NCI-H2107 treated with DMSO at 0.1 percent for 48 hours (cell line): ENCODE data around the gene FAM90A1.
A peak's percentile ranks its signal among the peaks of the same experiment; 100 is the strongest.
"Not testable (repeated sequence)": the region's sequence is repeated elsewhere in the genome, so short reads cannot be mapped to it uniquely, and the experiment has no call there.

Source experiments
- DNase-seq: peaks from one replicate; lab custom pipeline; 2025; ENCODE audit not compliant: unreplicated experiment; lab: John Stamatoyannopoulos, UW

The FAM90A1 gene, protein sequence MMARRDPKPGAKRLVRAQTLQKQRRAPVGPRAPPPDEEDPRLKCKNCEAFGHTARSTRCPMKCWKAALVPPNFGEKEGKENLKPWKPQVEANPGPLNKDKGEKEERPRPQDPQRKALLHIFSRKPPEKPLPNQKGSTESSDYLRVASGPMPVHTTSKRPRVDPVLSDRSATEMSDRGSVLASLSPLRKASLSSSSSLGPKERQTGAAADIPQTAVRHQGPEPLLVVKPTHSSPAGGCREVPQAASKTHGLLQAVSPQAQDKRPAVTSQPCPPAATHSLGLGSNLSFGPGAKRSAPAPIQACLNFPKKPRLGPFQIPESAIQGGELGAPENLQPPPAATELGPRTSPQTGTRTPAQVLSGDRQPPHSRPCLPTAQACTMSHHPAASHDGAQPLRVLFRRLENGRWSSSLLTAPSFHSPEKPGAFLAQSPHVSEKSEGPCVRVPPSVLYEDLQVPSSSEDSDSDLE

DNA sequence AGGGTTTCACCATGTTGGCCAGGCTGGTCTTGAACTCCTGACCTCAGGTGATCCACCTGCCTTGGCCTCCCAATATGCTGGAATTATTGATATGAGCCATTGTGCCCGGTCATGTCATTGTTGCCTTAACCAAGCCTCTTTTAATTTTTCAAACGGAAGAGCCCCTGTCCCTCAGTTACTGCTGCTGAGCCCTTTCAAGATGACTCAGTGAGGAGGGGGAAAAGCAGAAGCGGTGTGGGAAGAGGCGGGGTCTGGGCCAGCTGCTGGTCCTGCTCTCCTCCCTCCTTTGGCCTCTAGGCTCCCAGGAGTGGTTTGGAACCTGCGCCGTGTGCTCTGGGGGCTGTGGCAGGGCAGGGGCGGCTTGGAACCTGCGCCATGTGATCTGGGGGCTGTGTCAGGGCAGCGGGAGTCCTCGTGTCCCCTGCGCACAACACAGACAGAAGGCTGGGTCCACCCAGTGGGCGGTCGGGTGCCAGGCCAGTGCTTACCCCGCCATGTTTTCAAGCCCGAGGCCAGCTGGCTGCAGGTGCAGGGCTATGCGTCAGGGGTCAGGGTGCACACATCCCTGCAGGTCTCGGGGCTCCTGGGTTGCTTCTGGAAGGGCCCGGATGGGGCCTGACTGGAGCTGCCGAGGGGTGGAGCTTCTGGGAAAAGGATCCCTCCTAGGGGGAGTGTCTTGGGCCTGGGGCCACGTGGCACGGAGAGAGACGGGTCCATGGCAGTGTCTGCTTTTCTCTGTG lies at the start of gene FAM90A1:
TSS of gene FAM90A1 (minus strand) at position 627 of the 740 bp plus-strand sequence. CDS start 2,786 bp downstream, outside the sequence.
- not testable (repeated sequence) for DNase-seq

DNA sequence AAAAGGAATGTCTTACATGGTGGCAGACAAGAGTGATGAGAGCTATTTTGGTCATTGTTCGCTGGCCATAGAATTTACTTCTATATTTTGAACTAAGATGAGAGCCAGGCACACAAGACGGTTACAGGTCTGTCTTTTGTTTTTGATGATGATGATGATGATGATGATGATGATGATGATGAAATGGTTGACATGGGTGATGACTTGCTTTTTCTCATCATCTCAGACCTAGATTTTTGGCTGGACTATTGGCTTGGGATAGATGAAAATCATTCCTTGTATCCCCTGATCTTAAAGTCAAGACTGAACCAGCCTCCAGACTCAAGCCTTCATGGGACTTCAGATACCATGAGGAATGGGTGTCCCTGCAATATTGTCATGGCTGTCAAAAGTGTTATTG lies 49.0 kb upstream of the FAM90A1 start:
- not testable (repeated sequence) for DNase-seq

DNA sequence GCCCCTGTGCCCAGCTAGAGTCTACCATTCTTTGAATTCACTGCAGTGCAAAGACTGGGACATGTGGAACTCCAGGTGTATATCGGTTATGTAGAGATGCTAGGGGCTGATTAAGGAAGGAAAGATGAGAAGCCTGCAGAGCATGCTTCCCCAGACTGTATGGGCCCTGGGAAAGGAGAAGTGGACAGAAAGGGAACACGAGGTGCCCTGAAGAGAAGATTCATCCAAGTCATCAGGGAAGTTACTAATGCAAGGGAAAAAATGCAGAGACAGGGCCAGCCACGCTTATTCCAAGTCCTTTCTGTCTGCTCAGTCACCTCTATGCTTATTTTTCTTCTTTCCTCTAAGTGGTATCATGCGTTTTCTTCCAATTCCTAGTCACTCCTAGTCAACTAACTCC lies 39.3 kb upstream of the FAM90A1 start:
- DNase-seq: not testable (repeated sequence)

DNA sequence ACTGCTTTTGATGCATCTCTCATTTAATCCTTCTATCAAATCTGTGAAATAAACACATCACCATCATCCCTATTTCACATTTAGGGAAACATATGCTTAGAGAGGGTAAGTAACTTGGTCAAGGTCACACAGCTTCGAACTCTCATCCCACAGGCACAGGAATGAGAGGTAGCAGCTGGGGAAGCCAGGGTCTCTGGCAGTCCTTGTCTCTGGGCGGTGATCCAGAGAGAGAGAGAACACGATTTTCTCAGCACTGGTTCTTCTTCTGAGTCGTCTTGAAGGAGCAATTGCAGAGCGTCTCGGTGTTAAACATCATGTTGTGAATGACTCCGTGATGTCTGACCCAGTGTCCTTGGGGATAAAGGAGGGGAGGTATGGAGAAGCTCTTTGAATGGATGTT lies 36.8 kb upstream of the FAM90A1 start:
- not testable (repeated sequence) for DNase-seq

DNA sequence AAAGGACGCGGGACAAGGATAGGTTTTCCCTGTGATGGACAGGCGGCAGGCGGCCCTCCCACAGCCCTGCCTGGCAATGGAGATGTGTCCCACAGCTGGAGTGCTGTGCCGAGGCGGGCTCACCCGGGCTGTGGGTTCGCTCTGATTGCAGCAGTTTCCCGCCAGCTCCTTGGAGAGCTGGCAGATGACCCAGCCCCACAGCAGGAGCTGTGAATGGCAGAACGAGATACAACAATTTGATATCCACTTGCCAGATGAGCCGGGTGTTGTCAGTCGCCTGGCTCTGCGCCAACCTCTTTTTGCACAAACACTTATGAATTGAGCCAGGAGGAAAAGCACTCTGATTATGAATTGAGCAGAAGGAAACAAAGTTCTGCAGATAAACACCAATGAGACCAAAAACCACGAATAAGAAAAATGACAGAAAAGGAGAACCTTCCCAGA lies 33.7 kb upstream of the FAM90A1 start:
- peak; percentile 1 for DNase-seq

DNA sequence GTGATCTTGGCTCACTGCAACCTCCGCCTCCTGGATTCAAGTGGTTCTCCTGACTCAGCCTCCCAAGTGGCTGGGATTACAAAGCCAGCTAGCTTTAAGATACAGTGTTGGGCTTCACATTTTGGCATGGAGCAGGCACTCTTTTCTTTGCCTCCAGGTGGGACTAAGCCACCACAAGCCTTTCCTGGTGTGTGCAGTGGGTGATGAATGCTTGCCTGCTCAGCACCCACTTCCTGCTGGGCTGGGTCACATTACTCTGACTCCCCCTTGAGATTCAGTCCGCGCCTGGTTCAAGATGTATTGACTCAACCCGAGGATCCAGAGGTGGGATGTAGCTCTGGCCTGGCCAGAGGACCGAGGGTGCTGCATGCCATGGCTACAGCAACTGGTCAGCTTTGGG lies 28.9 kb upstream of the FAM90A1 start:
- DNase-seq: not testable (repeated sequence)

DNA sequence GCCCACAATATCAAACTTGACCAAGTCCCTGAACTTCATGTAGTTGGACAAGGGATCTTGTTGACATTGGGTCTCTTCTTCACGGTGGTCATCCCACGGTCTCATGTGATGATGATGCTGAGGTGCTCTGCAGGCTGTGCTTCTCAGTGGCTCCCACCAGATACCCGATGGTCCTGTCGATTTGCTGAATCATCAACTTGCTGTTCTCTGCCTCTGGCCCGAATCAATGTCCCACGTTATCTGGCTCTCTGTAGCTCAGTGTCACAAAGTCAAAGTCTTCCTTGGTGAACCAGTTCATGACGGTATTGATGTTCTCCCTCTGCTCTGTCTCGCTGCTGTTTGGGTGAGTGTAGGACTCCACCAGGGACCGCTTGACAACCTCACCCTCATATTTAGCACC lies 27.3 kb upstream of the FAM90A1 start:
- not testable (repeated sequence) for DNase-seq

DNA sequence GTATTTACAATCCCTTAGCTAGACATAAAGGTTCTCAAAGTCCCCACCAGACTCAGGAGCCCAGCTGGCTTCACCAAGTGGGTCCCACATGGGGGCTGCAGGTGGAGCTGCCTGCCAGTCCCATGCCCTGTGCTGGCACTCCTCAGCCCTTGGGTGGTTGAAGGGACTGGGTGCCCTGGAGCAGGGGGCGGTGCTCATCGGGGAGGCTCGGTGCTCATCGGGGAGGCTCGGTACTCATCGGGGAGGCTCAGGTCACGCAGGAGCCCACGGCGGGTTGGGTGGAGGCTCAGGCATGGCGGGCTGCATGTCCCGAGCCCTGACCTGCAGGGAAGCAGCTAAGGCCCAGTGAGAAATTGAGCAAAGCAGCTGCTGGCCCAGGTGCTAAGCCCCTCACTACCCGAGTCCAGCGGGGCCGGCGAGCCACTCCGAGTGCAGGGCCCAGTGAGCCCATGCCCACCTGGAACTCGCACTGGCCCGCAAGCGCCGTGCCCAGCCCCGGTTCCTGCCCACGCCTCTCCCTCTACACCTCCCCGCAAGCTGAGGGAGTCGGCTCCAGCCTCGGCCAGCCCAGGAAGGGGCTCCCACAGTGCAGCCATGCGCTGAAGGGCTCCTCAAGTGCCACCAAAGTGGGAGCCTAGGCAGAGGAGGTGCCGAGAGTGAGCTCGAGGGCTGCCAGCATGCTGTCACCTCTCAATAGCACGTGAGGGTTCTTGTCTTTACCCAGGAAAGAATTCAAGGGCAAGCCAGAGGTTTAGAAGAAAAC lies 24.8 kb upstream of the FAM90A1 start:
- DNase-seq: not testable (repeated sequence)

DNA sequence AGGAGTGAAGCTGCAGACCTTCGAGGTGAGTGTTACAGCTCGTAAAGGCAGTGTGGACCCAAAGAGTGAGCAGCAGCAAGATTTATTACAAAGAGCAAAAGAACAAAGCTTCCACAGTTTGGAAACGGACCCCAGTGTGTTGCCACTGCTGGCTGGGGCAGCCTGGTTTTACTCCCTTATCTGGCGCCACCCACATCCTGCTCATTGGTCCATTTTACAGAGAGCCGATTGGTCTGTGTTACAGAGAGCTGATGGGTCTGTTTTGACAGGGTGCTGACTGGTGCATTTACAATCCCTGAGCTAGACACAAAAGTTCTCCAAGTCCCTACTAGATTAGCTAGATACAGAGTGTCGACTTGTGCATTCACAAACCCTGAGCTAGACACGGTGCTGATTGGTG lies 24.2 kb upstream of the FAM90A1 start:
- DNase-seq: not testable (repeated sequence)

DNA sequence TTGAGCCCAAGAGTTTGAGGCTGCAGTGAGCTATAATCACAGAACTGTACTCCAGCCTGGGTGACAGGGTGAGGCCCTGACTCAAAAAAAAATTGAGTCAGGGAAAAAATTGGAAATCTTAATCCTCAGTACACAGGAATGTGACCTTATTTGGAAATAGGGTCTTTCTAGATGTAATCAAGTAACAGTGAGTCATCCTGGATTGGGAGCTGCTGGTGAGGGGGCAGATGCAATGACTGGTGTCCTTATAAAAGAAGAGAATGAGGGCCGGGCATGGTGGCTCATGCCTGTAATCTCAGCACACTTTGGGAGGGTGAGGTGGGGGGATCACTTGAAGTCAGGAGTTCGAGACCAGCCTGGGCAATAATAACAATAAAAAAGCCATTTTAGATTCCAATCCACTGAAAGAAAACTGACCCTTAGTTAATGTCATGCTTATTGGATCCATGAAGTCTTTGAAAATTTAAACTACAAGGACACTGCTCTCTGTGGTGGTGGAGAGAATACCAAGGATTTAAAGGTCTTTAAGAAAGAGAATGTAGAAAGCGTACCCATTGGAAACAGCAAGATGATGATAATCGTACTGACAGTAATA lies 19.6 kb upstream of the FAM90A1 start:
- not testable (repeated sequence) for DNase-seq

DNA sequence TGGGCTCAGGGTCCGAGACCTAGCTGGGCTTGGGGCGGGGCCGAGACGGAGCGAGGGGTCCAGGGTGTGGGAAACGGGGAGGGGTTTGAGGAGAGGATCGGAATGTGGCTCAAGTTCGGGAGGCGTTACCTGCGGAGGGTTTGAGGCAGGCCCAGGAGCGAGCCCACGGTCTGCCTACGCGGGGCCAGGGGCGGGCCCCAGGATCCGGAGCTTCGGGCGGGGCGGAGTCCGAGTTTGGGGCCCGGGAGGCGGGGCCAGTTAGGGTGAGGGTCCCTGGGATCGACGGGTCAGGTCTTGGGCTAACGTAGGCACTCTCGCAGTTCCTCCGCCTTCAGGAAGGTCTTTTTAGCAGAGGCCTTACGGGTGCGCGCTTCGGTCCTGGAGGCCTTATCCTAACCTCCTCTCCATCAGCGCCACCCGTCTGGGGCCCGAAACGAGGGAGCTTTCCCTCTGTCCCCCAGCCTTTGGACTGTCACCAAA lies 16.3 kb upstream of the FAM90A1 start:
- not testable (repeated sequence) for DNase-seq

DNA sequence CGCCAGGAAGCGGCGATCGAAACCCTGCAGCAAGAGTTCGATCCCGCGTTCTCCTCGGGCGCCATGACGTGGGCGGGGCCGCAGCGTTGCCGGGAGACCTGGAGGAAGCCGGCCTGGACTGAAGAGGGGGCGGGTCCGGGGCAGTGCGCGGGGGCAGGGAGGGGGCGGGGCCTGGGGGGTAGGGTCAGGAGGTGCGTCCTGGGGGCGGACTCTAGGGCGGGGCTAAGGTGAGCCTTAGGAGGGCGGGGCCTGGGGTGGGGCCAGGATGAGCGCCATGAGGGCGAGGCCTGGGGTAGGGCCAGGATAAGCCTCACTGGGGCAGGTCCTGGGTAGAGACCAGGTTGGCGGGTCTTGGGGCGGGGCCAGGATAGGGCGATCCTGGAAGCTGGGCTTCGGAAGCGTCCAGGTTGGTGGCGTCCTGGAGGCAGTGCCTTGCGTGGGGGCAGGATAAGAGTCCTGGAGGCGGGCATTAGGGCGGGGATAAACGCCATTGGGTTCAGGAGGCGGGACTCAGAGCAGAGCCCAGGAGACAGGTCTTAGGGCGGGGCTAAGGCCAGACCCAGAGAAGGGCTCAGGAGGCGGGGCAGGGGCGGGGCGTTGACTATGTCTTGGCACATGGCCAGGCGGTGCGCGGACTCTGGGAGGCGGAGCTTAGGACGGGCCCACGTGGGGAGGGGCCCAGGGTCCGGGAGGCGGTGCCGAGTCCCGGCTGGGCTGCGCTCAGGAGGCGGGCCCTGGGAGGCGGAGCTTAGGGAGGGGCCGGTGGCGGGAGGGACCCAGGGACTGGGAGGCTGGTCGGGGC lies 15.7 kb upstream of the FAM90A1 start:
- peak; percentile 81 for DNase-seq

DNA sequence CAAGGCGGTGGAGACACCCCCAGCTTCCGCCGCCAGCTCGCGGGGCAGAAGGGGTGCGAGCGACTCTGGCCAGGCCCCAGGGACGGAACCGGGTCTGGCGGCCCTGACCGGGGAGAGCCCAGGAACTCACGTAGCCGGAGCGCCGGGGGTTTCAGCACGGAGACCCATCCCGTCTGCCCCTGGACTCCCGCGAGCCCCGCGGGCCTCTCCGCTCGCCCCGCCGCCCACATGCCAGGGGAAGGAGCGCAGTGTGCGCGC lies 15.1 kb upstream of the FAM90A1 start:
- DNase-seq: not testable (repeated sequence)

DNA sequence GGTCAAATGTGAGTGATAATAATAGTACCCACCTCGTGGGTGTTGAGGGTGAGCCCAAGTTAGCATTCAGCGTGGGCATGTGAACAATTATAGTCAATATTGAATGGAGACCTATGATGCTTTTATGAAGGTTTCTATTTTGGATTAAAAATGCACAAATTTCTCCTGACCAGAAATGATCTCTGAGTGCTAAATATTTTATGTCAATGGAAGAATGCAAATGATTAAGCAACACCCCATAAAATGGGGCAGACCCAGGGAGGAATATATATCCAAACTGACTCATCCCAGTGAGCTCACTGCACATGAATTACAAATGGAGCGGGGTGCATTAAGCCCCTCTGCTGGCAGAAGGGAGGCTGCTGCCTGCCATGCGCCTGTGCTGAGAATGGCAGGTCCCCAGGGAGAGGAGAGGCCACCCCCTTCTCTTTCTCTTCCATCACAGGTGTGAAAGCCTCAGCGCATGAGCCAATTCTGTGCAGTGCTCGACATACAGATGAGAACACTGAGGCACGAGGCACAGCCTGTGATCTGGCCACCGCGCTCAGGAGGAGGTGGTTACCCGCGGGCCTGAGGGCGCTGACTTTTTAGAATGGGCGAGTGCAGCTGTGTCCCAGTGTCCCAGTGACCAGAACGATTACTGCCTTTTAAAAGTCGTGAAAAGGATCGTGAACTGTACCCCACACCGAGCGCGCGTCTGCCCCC lies 14.7 kb upstream of the FAM90A1 start:
- not testable (repeated sequence) for DNase-seq

DNA sequence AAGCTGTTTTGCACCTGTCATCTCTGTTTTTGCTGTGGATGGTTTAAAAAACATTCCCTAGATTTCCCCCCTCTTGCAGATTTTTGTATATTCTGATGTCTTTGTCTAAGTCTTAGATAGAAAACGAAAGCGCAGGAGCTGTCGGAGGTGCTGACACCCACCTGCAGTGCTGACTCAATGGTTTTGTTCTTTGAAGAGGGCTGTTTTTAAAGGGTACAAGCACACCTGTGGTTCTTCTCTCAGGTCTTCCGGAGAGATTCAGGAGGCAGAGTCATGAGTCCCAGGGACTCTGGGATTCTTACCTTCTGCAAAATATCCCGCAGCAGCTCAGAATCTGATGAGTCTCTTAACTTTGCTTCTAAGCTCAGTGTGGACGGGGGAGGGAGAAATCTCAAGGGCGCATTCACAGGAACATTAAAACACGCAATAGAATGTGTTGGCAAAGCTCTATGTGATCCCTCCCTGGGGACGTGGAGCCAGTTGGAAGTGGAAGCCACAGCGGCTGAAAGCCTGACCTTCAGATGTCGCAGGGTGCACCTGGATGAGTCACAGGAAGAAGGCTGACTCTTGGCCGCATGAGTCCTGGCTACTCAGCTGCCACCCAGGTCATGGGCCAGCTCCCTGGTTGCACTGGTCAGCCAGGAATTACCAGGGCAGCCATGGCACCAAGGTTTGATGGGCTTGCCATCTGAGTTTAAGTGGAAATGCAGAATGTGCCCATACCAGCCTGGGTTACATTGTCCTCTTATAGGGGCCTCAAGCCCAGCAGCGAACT lies 13.1 kb upstream of the FAM90A1 start:
- peak; percentile 18 for DNase-seq

DNA sequence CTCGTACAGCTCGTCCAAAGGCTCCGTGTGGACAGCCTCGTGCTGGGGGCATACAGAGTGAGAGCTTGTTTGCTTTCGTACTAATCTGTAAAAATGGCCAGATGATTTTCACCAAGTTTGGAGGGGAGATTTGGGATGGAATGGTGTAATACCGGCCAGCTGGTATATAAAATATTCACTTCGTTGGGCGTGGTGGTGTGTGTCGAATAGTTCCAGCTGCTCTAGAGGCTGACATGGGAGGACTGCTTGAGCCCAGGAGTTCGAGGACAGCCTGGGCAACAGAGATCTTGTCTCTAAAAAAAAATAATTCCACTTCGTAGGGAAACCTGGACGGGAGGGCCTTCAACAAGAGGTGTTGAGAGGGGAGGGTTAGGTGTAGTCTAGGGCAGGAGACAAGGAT lies 9.6 kb upstream of the FAM90A1 start:
- not testable (repeated sequence) for DNase-seq

DNA sequence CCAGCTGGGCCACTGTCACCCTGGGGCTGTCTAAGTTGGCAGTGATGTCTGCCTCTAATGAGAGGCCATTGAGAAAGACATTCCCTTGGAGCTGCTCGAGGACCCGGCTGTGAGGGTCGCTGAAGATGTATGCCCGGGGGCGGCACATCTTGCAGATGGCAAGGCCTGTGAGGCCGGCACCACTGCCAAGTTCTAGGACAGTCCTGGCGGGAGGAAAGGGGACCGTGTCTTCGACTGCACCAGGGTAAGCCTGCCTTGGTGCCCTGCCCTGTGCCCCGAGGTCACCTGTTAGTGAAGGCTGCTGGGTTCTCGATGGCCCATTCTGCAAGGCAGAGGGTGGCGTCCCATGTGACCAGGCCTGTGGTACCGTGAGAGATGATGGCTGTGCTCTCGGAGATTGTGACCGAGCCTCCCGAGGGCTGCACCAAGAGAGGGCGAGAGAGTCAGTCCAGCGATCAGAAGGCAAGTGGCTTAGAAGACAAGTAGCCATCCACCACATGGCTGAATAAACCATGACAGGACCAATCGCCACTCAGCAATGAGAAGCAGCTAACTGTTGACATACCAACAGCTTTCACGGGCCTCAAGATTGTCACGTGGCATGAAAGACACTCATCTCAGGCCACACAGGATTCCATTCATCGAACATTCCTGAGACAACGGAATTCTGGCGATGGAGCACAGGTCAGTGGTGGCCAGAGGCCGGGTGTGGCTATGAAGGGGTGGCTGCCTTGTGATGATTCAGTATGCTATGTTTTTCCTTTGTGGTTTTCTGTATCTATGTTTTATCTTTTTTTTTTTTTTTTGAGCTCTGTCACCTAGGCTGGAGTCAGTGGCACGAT lies 8.1 kb upstream of the FAM90A1 start:
- DNase-seq: not testable (repeated sequence)

DNA sequence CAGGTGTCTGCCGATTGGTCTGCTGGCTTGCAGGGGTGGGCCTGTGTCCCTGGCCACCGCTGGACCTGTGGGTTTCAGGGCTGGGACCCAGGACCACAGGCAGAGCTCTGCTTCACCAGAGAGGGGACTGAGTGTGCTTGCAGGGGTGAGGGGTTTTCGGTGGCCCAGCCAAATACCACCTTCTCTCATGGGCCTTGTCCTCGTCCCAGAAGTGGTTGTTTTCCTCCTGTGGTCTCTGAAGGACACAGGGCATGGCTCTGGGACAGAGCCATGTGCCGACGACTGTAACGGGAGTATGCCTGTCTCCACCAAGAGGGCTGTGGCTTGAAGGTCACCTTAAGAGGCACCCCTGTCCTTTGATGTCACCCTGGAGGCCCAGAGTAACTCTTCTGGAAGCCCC lies 7.3 kb upstream of the FAM90A1 start:
- not testable (repeated sequence) for DNase-seq
